Measurements from ENCODE around the gene COBLL1.

The COBLL1 gene

DNA sequence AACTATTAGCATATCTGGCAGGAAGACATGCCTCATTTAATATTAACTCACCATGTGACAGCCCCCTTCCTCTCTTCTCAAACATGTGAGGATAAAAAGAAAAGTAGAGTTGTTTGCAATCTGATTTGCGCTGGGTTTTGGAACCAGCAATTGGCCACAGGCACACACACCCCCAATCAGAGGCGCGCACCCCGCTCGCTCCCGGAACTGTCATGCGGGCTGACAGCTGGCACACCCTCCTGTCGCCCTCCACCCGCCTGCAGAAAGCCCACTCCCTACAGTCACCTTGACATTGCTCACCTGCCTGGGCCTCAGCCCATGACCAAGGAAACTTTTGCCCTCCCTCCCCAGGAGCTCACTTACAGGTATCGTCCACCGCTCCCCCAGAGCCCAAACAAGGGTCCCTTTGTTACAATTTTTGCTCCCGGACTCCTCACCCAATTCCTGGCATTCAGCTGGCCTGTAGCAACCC, 1.1 kb downstream of the COBLL1 start:
- Histone ChIP-seq H3K4me2 (ENCODE audit: low read length) (peak overlapping the region; percentile 98), H3K27ac (ENCODE audit: low read length) (0 out of 2 replicates have a peak overlapping the region, but pooled peaks have one; percentile 7), H3K9ac (ENCODE audit: low read length) (peak overlapping the region; percentile 72), H3K4me3 (ENCODE audit: low read length) (peak overlapping the region; percentile 95), H3K4me1 (ENCODE audit: low read length) (peaks cover 26% of the 10 kb centered on the region), H3K79me2 (ENCODE audit: low read length) (peaks cover 6% of the 10 kb centered on the region), H4K20me1 (ENCODE audit: insufficient read depth, low read length) (no peaks in the 10 kb centered on the region), H2AFZ (ENCODE audit: low read depth, low read length) (peak overlapping the region; percentile 62; the same call in 1 of the 2 replicates), H3K36me3 (replicated peaks; ENCODE audit: low read depth, low read length) (no peaks in the 10 kb centered on the region), H3K27me3 (ENCODE audit: low read depth, low read length) (no peaks in the 10 kb centered on the region), H3K9me3 (ENCODE audit: insufficient read depth, low read length) (no peaks in the 10 kb centered on the region)
- TF ChIP-seq EZH2phosphoT487 (IDR thresholded peaks at IDR 0.05; ENCODE audit: low read depth), result no peak
- TF ChIP-seq, protein P1, sequence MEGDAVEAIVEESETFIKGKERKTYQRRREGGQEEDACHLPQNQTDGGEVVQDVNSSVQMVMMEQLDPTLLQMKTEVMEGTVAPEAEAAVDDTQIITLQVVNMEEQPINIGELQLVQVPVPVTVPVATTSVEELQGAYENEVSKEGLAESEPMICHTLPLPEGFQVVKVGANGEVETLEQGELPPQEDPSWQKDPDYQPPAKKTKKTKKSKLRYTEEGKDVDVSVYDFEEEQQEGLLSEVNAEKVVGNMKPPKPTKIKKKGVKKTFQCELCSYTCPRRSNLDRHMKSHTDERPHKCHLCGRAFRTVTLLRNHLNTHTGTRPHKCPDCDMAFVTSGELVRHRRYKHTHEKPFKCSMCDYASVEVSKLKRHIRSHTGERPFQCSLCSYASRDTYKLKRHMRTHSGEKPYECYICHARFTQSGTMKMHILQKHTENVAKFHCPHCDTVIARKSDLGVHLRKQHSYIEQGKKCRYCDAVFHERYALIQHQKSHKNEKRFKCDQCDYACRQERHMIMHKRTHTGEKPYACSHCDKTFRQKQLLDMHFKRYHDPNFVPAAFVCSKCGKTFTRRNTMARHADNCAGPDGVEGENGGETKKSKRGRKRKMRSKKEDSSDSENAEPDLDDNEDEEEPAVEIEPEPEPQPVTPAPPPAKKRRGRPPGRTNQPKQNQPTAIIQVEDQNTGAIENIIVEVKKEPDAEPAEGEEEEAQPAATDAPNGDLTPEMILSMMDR (IDR thresholded peaks at IDR 0.05; ENCODE audit: low read depth, low read length), result no peak

DNA sequence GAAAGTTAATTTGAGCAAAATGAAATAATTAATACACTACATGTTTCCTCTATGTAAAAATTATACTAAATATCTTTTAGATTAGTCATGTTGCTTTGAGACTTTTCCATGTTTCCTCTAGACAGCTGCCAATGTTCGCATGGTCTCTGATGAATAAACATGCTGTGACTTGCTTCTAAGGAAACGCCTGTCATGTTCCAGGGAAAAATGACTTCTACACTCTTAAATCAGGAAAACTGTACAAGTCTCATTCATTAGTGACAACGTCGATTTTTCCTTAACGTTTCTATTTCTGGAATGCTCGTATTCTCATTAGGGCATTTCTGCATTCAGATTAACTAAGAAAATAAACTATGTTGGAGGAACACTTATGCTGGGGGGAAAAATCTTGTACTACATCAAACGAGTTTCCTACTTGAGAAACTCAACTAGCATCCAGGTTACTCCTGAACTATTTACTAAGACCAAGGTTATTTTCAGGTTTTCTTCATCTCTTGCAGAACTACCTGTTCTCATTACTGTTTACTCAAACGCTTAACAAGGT, 1.6 kb downstream of the COBLL1 start:
- H3K9me3 ChIP-seq (ENCODE audit: insufficient read depth, low read length), result no peaks in the 10 kb centered on the region
- peak overlapping the region; percentile 95 for H3K4me3 ChIP-seq (ENCODE audit: low read length)

DNA sequence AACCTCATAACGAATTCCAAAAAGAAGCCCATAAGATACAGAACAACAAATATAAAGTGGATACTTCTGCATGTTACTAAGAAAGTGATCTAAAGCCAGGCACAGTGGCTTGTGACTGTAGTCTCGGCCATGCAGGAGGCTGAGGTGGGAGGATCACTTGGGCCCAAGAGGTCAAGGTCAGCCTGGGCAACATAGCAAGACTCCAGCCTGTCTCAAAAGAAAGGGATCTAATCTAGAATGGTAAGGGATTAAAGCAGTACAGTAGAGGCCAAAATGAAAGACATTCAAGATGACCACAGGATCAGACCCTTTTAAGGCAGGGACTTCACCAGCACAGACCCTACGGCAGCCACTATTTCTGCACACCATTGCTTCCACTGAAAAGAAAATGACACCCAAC, 3.8 kb downstream of the COBLL1 start:
- no peak overlapping the region for H3K9ac ChIP-seq (ENCODE audit: low read length)
- no peak overlapping the region for H3K4me3 ChIP-seq (ENCODE audit: low read length)
- no peaks in the 10 kb centered on the region for H4K20me1 ChIP-seq (ENCODE audit: insufficient read depth, low read length)
- H2AFZ ChIP-seq (ENCODE audit: low read depth, low read length), result no peak overlapping the region
- no peak overlapping the region for H3K4me2 ChIP-seq (ENCODE audit: low read length)
- H3K27ac ChIP-seq (ENCODE audit: low read length), result no peak overlapping the region
- peaks cover 11% of the 10 kb centered on the region for H3K79me2 ChIP-seq (ENCODE audit: low read length)
- no peaks in the 10 kb centered on the region for H3K36me3 ChIP-seq (replicated peaks; ENCODE audit: low read depth, low read length)
- no peaks in the 10 kb centered on the region for H3K27me3 ChIP-seq (ENCODE audit: low read depth, low read length)
- H3K4me1 ChIP-seq (ENCODE audit: low read length), result peaks cover 27% of the 10 kb centered on the region
- TF ChIP-seq EZH2phosphoT487 (IDR thresholded peaks at IDR 0.05; ENCODE audit: low read depth), result no peak
- TF ChIP-seq, protein P1 (IDR thresholded peaks at IDR 0.05; ENCODE audit: low read depth, low read length), result no peak
- H3K9me3 ChIP-seq (ENCODE audit: insufficient read depth, low read length), result no peaks in the 10 kb centered on the region

More for the DNA sequence above, 1.6 kb downstream of the COBLL1 start:
- Histone ChIP-seq H2AFZ (ENCODE audit: low read depth, low read length) (0 out of 2 replicates have a peak overlapping the region, but pooled peaks have one; percentile 62), H3K9ac (ENCODE audit: low read length) (no peak overlapping the region), H3K79me2 (ENCODE audit: low read length) (peaks cover 11% of the 10 kb centered on the region), H3K4me2 (ENCODE audit: low read length) (peak overlapping the region; percentile 98), H3K27ac (ENCODE audit: low read length) (no peak overlapping the region), H4K20me1 (ENCODE audit: insufficient read depth, low read length) (no peaks in the 10 kb centered on the region), H3K36me3 (replicated peaks; ENCODE audit: low read depth, low read length) (no peaks in the 10 kb centered on the region), H3K4me1 (ENCODE audit: low read length) (peaks cover 31% of the 10 kb centered on the region), H3K27me3 (ENCODE audit: low read depth, low read length) (no peaks in the 10 kb centered on the region)
- no peak for TF ChIP-seq EZH2phosphoT487 (IDR thresholded peaks at IDR 0.05; ENCODE audit: low read depth)
- TF ChIP-seq, protein P1 (IDR thresholded peaks at IDR 0.05; ENCODE audit: low read depth, low read length), result no peak

DNA sequence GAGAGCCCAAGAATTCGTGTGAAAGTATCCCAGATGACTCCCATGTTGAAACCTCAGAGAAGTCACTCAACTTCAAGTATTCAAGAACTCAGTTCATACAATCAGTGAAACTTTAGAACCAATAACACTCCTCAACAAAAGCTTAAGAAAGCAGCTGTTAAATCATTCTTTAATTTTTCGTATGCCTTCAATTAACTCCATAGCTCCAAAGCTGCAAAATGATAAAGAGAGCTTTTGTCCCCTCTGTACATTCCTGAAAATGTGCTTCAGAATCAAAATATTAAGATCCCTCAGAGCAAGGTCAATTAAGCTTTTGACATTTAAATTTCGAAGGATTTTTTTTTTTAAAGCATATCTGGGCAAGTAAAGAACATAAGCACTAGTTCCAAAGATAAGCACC, 4.7 kb downstream of the COBLL1 start:
- no peak for TF ChIP-seq EZH2phosphoT487 (IDR thresholded peaks at IDR 0.05; ENCODE audit: low read depth)
- TF ChIP-seq, protein P1 (IDR thresholded peaks at IDR 0.05; ENCODE audit: low read depth, low read length), result no peak
- Histone ChIP-seq H4K20me1 (ENCODE audit: insufficient read depth, low read length) (no peaks in the 10 kb centered on the region), H3K9me3 (ENCODE audit: insufficient read depth, low read length) (no peaks in the 10 kb centered on the region), H3K27ac (ENCODE audit: low read length) (no peak overlapping the region), H3K4me3 (ENCODE audit: low read length) (no peak overlapping the region), H3K9ac (ENCODE audit: low read length) (no peak overlapping the region), H3K4me1 (ENCODE audit: low read length) (peaks cover 21% of the 10 kb centered on the region), H3K27me3 (ENCODE audit: low read depth, low read length) (no peaks in the 10 kb centered on the region), H3K36me3 (replicated peaks; ENCODE audit: low read depth, low read length) (no peaks in the 10 kb centered on the region), H3K4me2 (ENCODE audit: low read length) (no peak overlapping the region), H3K79me2 (ENCODE audit: low read length) (peaks cover 11% of the 10 kb centered on the region), H2AFZ (ENCODE audit: low read depth, low read length) (no peak overlapping the region)
